GM10847 (cell line): ENCODE data around the gene ABHD1.

ENCODE experiments used
- POLR2A ChIP-seq: IDR thresholded peaks from 2 replicates; pipeline ENCODE4 v1.6.1; 2011; ENCODE audit not compliant: insufficient read length; ENCODE audit errors: extremely low read depth

The ABHD1 gene

GRCh38 chr2:27095427-27095744 lies 28.2 kb upstream of the ABHD1 start:
- no peak for TF ChIP-seq POLR2A

- no peak for TF ChIP-seq POLR2A
Observed at GRCh38 chr2:27095745-27096651, 27.6 kb upstream of the ABHD1 start.

GRCh38 chr2:27096748-27097297 lies 26.8 kb upstream of the ABHD1 start:
- TF ChIP-seq POLR2A = no peak

GRCh38 chr2:27097341-27097740 lies 26.3 kb upstream of the ABHD1 start:
- TF ChIP-seq POLR2A = no peak

GRCh38 chr2:27099334-27099955 lies 24.2 kb upstream of the ABHD1 start:
- TF ChIP-seq POLR2A = no peak

- no peak for TF ChIP-seq POLR2A
Observed at GRCh38 chr2:27100036-27100435, 23.6 kb upstream of the ABHD1 start.

- TF ChIP-seq POLR2A = no peak
Observed at GRCh38 chr2:27102329-27102728, 21.3 kb upstream of the ABHD1 start.

GRCh38 chr2:27105981-27106380 lies 17.6 kb upstream of the ABHD1 start:
- TF ChIP-seq POLR2A = no peak

- no peak for TF ChIP-seq POLR2A
Observed at GRCh38 chr2:27108221-27108620, 15.4 kb upstream of the ABHD1 start.

- no peak for TF ChIP-seq POLR2A
Observed at GRCh38 chr2:27109083-27109482, 14.5 kb upstream of the ABHD1 start.

GRCh38 chr2:27115519-27115918 lies 8.1 kb upstream of the ABHD1 start:
- TF ChIP-seq POLR2A = no peak

GRCh38 chr2:27117995-27118524 lies 5.6 kb upstream of the ABHD1 start:
- no peak for TF ChIP-seq POLR2A

- TF ChIP-seq POLR2A = no peak
Observed at GRCh38 chr2:27118525-27119329, 4.9 kb upstream of the ABHD1 start, which contains the start of gene CGREF1. Gene CGREF1, minus strand, starts transcription at chr2:27119128. Its CDS starts 14,762 bp downstream, at chr2:27104366.

- TF ChIP-seq POLR2A = no peak
Observed at GRCh38 chr2:27121906-27122305, 1.7 kb upstream of the ABHD1 start.

GRCh38 chr2:27122791-27123190 lies 824 bp upstream of the ABHD1 start:
- TF ChIP-seq POLR2A = no peak
